Activated naive CD4-positive, alpha-beta T cell treated with anti-CD3 and anti-CD28 coated beads, Interleukin-2, amount 50 U/mL, for 72 hours (primary cell): Measurements from ENCODE around the gene TLE6. TPM values are rescaled to one million over a fixed set of nuclear protein-coding genes. Genes with fewer than 3 reads are reported as not detected.
"Not testable (repeated sequence)": the region's sequence is repeated elsewhere in the genome, so short reads cannot be mapped to it uniquely, and the experiment has no call there.

Source experiments
- ATAC-seq, 2 donors: fragments of 150-1000 bp; cut with Tn5 transposase; 2 replicates each; pipeline ENCODE4 v1.10.0; 2021; ENCODE audit warnings: mild to moderate bottlenecking in 2 of 2, moderate library complexity in 2 of 2
- DNase-seq, 2 donors: peaks; one replicate each; pipeline ENCODE4 v3.0.0; 2021 to 2022; ENCODE audit warnings: low spot score in 2 of 2
- H3K27ac Mint-ChIP-seq, 2 donors: one replicate each; pipeline ENCODE4 v1.8.0; 2022; ENCODE audit warnings: mild to moderate bottlenecking in 2 of 2, mixed read lengths in 2 of 2
- H3K36me3 Mint-ChIP-seq, 2 donors: one replicate each; pipeline ENCODE4 v1.8.0; 2022; ENCODE audit warnings: mixed read lengths in 2 of 2
- H3K9me3 Mint-ChIP-seq, 2 donors: one replicate each; pipeline ENCODE4 v1.8.0; 2022; ENCODE audit warnings: mixed read lengths in 2 of 2
- total RNA-seq, 2 donors: library from RNA; stranded (reverse); gene quantifications; one replicate each; pipeline ENCODE4 v1.2.3, GENCODE V29; 2022

The TLE6 gene
- 1 to 10 TPM; 3.3 to 8.2 TPM for total RNA-seq

DNA sequence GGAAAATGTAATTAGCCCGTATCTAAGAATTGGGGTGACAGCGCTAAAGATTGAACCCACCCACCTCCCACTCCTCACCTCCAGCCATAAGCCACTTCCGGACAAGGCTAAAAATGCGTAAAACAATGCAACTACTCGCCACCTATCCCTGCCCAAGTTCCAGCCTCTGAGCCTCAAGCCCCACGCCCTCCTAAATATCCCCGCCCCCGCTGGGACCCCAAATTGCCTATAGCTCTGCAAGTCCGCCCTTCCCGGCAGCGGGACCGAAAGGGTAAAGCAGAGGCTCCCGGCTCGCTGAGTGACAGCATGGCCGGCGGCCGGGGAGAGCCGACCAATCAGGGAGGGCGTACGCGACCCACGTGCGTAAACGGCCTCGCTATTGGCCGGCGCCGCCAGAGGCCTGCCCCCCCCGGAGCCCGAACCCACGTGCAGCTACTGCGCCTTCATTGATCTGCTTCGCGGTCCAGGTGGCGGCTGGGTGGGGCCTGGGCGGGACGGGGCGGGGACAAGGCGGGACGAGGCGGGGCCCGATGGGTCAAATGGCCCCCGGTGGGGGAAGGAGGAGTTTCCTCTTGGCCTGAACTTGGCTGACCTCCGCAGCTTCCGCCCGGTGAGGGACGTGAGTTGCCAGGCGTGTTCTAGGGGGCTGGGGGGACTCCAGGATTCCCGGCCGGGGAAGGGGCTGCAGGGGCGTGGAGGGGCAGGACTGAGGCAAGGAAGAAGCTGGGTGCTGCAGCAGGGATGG lies at the start of gene TLE6:
TSS of gene TLE6 (plus strand) at position 564 of the 745 bp plus-strand sequence. CDS start 670 bp downstream, outside the sequence.
- Mint-ChIP-seq H3K27ac (peak within 1 kb of the TSS; percentile 85 to 86), H3K9me3 (no peaks in the 10 kb centered on the region), H3K36me3 (no peaks in the 10 kb centered on the region)
- peak; percentile 94 to 97 for DNase-seq
- peak; percentile 99 for ATAC-seq

- Mint-ChIP-seq H3K27ac (no peak overlapping the region), H3K36me3 (peaks cover 55 to 77% of the 10 kb centered on the region in 2 donors), H3K9me3 (peaks cover 22 to 25% of the 10 kb centered on the region in 2 donors)
- DNase-seq (no peak), ATAC-seq (no peak)
These were observed 43.9 kb upstream of the TLE6 start for GRCh38 chr19:2933490-2933910.

DNA sequence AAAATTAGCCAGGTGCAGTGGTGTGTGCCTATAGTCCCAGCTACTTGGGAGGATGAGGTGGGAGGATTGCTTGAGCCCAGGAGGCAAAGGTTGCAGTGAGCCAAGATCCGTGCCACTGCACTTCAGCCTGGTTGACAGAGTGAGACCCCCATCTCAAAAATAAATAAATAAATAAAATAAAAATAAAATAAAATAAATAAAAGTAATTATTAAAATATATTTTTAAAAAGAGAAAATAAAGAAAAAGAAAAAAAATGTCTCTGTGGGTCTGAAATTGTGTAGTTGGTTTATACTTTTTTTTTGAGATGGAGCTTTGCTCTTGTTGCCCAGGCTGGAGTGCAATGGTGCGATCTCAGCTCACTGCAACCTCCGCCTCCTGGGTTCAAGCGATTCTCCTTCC lies 41.5 kb upstream of the TLE6 start:
- ATAC-seq, H3K27ac Mint-ChIP-seq, DNase-seq: not testable (repeated sequence)
- Mint-ChIP-seq H3K36me3 (peaks cover 49 to 72% of the 10 kb centered on the region in 2 donors), H3K9me3 (peaks cover 18 to 20% of the 10 kb centered on the region in 2 donors)

GRCh38 chr19:2942928-2943640 lies 34.3 kb upstream of the TLE6 start:
- peaks cover 0 to 5% of the 10 kb centered on the region in 2 donors for H3K36me3 Mint-ChIP-seq
- no peak for ATAC-seq

DNA sequence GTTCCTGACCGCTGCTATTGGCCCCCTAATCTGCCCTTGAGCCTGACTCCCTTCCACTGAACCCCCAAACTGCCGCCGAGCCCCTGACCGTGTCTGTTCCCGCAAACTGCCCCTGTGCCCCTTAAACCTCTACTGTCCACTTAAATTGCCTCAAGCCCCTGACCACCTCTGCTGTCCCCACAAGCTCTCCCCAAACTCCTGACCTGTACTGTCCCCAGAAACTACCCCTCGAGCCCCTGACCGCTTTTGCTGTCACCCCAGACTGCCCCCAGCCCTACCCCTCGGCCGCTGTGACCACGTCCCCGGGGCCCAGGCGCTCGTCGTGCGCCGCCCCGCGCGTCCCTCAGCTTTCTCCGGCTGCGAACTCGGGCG lies 33.0 kb upstream of the TLE6 start:
- Mint-ChIP-seq H3K27ac (peak overlapping the region; percentile 75 to 90), H3K36me3 (peaks cover 0 to under 1% of the 10 kb centered on the region in 2 donors), H3K9me3 (no peaks in the 10 kb centered on the region)
- DNase-seq, result no peak
- ATAC-seq, result no peak

More at GRCh38 chr19:2942928-2943640, 34.3 kb upstream of the TLE6 start:
- H3K27ac Mint-ChIP-seq, result peak overlapping the region in 1 of 2 donors; percentile 55
- no peaks in the 10 kb centered on the region for H3K9me3 Mint-ChIP-seq
- DNase-seq, result no peak

DNA sequence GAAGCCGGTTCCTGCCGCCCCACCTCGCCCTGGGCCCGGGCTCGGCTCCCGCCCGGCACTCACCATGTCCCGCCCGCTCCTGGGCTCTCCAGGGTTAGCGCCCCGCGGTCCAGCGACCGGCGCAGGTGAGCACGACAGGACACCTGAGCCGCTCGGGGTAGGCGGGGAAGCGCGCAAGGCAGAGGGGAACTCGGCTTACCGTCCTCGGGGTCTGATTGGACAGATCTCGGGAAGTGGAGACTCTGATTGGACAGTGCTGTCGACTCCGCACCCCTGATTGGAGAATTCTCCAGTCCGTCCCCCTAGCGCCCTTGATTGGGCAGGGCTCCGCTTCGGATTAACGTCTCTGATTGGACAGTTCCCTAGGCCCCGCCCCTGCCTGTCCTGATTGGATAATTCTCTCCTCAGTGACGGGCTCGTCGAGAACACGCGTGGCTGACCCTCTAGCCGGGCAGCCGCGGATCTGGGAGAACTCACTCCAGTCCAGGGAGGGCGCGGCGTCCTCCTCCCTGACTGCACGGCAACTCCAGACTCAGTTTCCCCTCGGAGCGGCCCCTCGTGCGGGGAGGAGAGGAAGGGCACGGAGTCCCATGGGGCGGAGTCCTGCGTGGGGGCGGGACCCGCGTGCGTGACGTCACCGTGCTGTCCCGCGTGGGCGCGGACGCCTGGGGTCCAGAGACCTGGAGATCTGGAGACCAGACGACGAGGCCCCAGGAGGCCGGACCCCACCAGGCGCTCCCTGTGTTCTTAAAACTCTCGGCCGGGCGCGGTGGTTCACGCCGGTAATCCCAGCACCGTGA lies 32.4 kb upstream of the TLE6 start, which contains the start of gene ZNF77:
TSS of gene ZNF77 (minus strand) at position 197 of the 800 bp plus-strand sequence. CDS start at position 66, 131 bp downstream.
- DNase-seq (peak; percentile 97 to 99), ATAC-seq (peak; percentile 98 to 99)
- H3K9me3 Mint-ChIP-seq, result no peaks in the 10 kb centered on the region
- H3K36me3 Mint-ChIP-seq, result peaks cover 1 to 6% of the 10 kb centered on the region in 2 donors
- peak within 1 kb of the TSS; percentile 90 to 96 for H3K27ac Mint-ChIP-seq

DNA sequence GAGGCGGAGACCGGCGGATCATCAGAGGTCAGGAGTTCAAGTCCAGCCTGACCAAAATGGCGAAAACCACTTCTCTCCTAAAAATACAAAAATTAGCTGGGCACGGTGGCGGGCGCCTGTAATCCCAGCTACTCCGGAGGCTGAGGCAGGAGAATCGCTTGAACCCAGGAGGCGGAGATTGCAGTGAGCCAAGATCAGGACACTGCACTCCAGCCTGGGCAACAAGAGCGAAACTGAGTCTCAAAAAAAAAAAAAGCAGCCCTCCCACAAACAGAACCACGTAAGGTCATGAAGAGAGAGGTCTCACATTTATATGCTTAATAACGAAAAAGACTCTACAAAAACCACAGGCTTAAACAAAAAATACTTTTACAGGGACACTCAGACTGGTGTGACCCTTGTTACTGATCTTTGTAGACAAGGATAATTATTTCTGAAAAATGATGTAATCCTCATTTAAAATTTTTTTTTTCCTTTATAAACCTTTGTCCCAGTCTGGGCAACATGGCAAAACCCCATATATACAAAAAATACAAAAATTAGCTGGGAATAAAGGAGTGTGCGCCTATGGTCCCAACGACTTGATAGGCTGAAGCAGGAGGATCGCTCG lies 31.7 kb upstream of the TLE6 start:
- Mint-ChIP-seq H3K36me3 (peaks cover 6 to 12% of the 10 kb centered on the region in 2 donors), H3K9me3 (no peaks in the 10 kb centered on the region), H3K27ac (peak overlapping the region; percentile 90 to 96)
- ATAC-seq (no peak), DNase-seq (no peak)

- no peak for DNase-seq
- Mint-ChIP-seq H3K27ac (peak overlapping the region; percentile 98), H3K9me3 (no peaks in the 10 kb centered on the region), H3K36me3 (peaks cover 6 to 12% of the 10 kb centered on the region in 2 donors)
- peak in 1 of 2 donors; percentile 1 for ATAC-seq
These were observed 27.5 kb upstream of the TLE6 start for GRCh38 chr19:2949939-2950285.

- peak overlapping the region; percentile 98 for H3K27ac Mint-ChIP-seq
- no peaks in the 10 kb centered on the region for H3K9me3 Mint-ChIP-seq
- ATAC-seq (peak; percentile 98), DNase-seq (peak; percentile 99 to 100)
- H3K36me3 Mint-ChIP-seq, result peaks cover 6 to 12% of the 10 kb centered on the region in 2 donors
These were observed 26.9 kb upstream of the TLE6 start for GRCh38 chr19:2950286-2951124.

GRCh38 chr19:2952953-2953481 lies 24.3 kb upstream of the TLE6 start:
- ATAC-seq (no peak), DNase-seq (no peak)
- Mint-ChIP-seq H3K27ac (peak overlapping the region in 1 of 2 donors; percentile 72), H3K36me3 (peaks cover 6 to 12% of the 10 kb centered on the region in 2 donors), H3K9me3 (no peaks in the 10 kb centered on the region)

DNA sequence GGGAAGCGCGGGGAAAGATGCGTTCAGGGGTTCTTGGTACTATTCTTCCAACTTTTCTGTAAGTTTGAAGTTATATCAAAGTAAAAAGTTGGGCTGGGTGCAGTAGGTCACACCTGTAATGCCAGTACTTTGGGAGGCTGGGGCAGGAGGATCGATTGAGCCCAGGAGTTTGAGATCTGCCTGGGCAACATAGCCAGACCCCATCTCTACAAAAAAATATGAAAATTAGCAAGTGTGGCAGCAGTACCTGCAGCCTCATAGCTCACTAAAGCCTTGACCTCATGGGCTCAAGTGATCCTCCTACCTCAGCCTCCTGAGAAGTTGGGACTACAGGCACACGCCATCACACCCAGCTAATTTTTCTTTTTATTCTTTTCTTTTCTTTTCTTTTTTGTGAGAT lies 20.2 kb upstream of the TLE6 start:
- no peak overlapping the region for H3K27ac Mint-ChIP-seq
- DNase-seq (no peak), ATAC-seq (no peak)
- no peaks in the 10 kb centered on the region for H3K9me3 Mint-ChIP-seq
- no peaks in the 10 kb centered on the region for H3K36me3 Mint-ChIP-seq

GRCh38 chr19:2960120-2960519 lies 17.2 kb upstream of the TLE6 start:
- no peaks in the 10 kb centered on the region for H3K9me3 Mint-ChIP-seq
- H3K36me3 Mint-ChIP-seq, result no peaks in the 10 kb centered on the region
- DNase-seq, result no peak
- no peak overlapping the region for H3K27ac Mint-ChIP-seq
- no peak for ATAC-seq

DNA sequence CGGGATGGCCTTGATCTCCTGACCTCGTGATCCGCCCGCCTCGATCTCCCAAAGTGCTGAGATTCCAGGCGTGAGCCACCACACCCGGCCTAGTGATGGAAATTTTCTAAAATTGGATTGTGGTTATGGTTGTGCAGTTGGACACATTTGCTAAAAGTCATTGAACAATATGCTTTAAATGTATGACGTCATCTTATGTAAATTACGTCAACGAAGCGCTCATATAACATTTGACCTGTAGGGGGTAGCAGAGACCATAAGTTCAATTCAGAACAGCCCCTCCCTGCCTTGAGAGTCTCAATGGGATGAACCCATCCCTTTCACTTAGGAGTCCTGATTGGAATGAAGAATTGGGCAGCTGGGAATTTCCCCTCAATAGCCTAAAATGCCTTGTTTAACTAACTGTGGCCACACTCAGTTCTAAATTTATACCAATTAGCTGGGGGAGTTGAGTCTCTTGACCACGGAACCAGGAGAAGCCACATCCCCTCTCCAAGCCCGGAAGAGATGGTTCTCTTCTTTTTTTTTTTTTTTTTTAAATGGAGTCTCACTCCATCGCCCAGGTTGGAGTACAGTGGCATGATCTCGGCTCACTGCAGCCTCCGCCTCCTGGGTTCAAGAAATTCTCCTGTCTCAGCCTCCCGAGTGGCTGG lies 15.2 kb upstream of the TLE6 start:
- H3K36me3 Mint-ChIP-seq, result no peaks in the 10 kb centered on the region
- ATAC-seq (peak; percentile 80 to 95), DNase-seq (peak in 1 of 2 donors; percentile 71)
- H3K27ac Mint-ChIP-seq, result no peak overlapping the region
- no peaks in the 10 kb centered on the region for H3K9me3 Mint-ChIP-seq

DNA sequence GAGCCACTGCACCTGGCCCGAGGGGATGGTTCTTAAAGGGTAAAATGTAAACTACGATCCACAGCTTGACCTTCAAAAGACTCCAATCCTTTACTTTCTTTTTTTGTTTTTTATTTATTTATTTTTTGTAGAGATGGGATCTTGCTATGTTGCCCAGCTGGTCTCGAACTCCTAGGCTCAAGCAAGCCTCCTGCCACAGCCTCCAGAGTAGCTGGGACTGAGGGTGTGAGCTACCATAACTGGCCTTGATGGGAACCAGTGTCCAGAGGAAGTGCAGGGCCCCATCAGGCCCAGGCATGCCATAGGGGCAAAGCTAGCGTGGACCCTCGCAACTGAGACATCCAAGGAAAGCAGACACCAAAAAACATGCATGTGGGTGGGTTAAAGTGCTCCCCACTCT lies 14.2 kb upstream of the TLE6 start:
- H3K9me3 Mint-ChIP-seq, result no peaks in the 10 kb centered on the region
- ATAC-seq, result no peak
- H3K27ac Mint-ChIP-seq, result peak overlapping the region in 1 of 2 donors; percentile 56
- DNase-seq, result no peak
- no peaks in the 10 kb centered on the region for H3K36me3 Mint-ChIP-seq

DNA sequence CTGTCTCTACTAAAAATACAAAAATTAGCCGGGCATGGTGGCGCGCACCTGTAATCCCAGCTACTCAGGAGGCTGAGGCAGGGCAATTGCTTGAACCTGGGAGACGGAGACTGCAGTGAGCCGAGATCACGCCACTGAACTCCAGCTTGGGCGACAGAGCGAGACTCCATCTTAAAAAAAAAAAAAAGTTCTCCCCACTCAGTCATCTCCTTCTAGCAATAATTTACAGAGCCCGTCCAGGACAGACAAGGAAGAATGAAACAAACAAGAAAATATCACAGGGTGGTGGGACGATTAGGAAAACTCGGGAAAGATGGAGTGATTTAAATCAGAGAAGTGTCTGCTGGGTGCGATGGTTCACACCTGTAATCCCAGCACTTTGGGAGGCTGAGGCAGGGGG lies 13.7 kb upstream of the TLE6 start:
- H3K36me3 Mint-ChIP-seq, H3K9me3 Mint-ChIP-seq, DNase-seq, ATAC-seq: not testable (repeated sequence)
- peak overlapping the region in 1 of 2 donors; percentile 56 for H3K27ac Mint-ChIP-seq
